SK-N-SH (cell line): ENCODE data around the gene COLEC12. TPM values are rescaled to one million over a fixed set of nuclear protein-coding genes. Genes with fewer than 3 reads are reported as not detected.

Source experiments
- CTCF ChIA-PET: fragments of 300-600, 350-600 bp; formaldehyde crosslinking; extraction: SDS; loops from one replicate; lab custom pipeline; 2021; lab: Yijun Ruan, JAX
- POLR2A ChIA-PET: fragments of 350-600 bp; sonication (Branson Sonifier 250); formaldehyde crosslinking; extraction: SDS; loops from one replicate; lab custom pipeline; 2020; ENCODE audit warnings: antibody characterized with exemption, inconsistent platforms; lab: Yijun Ruan, JAX
- DNase-seq: peaks from one replicate; pipeline ENCODE4 v3.0.0; 2012
- H2AFZ ChIP-seq: fragments of 200-600 bp; sonication (generic); 2 replicates; pipeline ENCODE4 v1.8.1; 2016; ENCODE audit warnings: antibody characterized with exemption, mild to moderate bottlenecking, low read depth
- H3F3A ChIP-seq: fragments of 200-600 bp; sonication (generic); replicated peaks from 2 replicates; pipeline ENCODE3; 2016; ENCODE audit warnings: antibody characterized with exemption, mild to moderate bottlenecking; ENCODE audit not compliant: insufficient read depth
- H3K27ac ChIP-seq, 2 experiments: fragments of 200-500 bp in 1 of 2; fragments of 200-600 bp in 1 of 2; sonication (Bioruptor generic) in 1 of 2; sonication (generic), shearing (Covaris generic) in 1 of 2; 2 replicates each; pipeline versions ENCODE4 v1.5.1 to v1.6.1; 2014 to 2016; ENCODE audit warnings: low read depth in 2 of 2, inconsistent platforms in 1 of 2, low read length in 1 of 2, mild to moderate bottlenecking in 1 of 2, mixed read lengths in 1 of 2
- H3K27me3 ChIP-seq: fragments of 200-600 bp; sonication (generic), shearing (Covaris generic); 2 replicates; pipeline ENCODE4 v1.6.1; 2016; ENCODE audit warnings: mixed run types; ENCODE audit not compliant: insufficient read depth
- H3K36me3 ChIP-seq, 2 experiments: fragments of 200-500 bp in 1 of 2; fragments of 200-600 bp in 1 of 2; sonication (Bioruptor generic) in 1 of 2; sonication (generic) in 1 of 2; replicated peaks in 1 of 2; 2 replicates each; pipeline versions ENCODE3 to v1.5.1; 2014 to 2016; ENCODE audit warnings: low read length in 1 of 2, mild to moderate bottlenecking in 1 of 2; ENCODE audit not compliant: insufficient read depth in 2 of 2, control insufficient read depth in 1 of 2
- H3K4me1 ChIP-seq, 2 experiments: fragments of 200-500 bp in 1 of 2; fragments of 200-600 bp in 1 of 2; sonication (Bioruptor generic) in 1 of 2; sonication (generic), shearing (Covaris generic) in 1 of 2; 2 replicates each; pipeline versions ENCODE4 v1.5.1 to v1.6.1; 2014 to 2016; ENCODE audit warnings: low read depth in 1 of 2, low read length in 1 of 2, mixed run types in 1 of 2; ENCODE audit not compliant: insufficient read depth in 2 of 2, control insufficient read depth in 1 of 2
- H3K4me2 ChIP-seq: fragments of 200-600 bp; sonication (generic), shearing (Covaris generic); 2 replicates; pipeline ENCODE4 v1.6.1; 2017; ENCODE audit warnings: mixed run types
- H3K4me3 ChIP-seq, 2 experiments: fragments of 200-500 bp in 1 of 2; fragments of 200-600 bp in 1 of 2; sonication (Bioruptor generic) in 1 of 2; sonication (generic), shearing (Covaris generic) in 1 of 2; 2 replicates each; pipeline versions ENCODE4 v1.5.1 to v1.8.1; 2014 to 2016; ENCODE audit warnings: low read depth in 2 of 2, inconsistent platforms in 1 of 2, low read length in 1 of 2, mild to moderate bottlenecking in 1 of 2, mixed read lengths in 1 of 2, moderate library complexity in 1 of 2
- H3K79me2 ChIP-seq: fragments of 200-600 bp; sonication (generic); 2 replicates; pipeline ENCODE4 v1.8.1; 2017; ENCODE audit warnings: mild to moderate bottlenecking; ENCODE audit not compliant: insufficient read depth
- H3K9ac ChIP-seq: fragments of 200-600 bp; sonication (generic); 2 replicates; pipeline ENCODE4 v1.6.1; 2017; ENCODE audit warnings: mixed run types
- H3K9me2 ChIP-seq: fragments of 200-600 bp; sonication (generic); 2 replicates; pipeline ENCODE4 v1.6.1; 2017; ENCODE audit warnings: mixed run types
- H3K9me3 ChIP-seq: fragments of 200-600 bp; sonication (generic); 2 replicates; pipeline ENCODE4 v1.6.1; 2017; ENCODE audit warnings: mixed run types, mild to moderate bottlenecking, moderate library complexity
- H4K20me1 ChIP-seq: fragments of 200-600 bp; sonication (generic); 2 replicates; pipeline ENCODE4 v1.6.1; 2017; ENCODE audit warnings: mild to moderate bottlenecking, mixed run types; ENCODE audit not compliant: insufficient read depth
- CHD2 ChIP-seq: fragments of 150-350 bp; IDR thresholded peaks from 2 replicates; pipeline ENCODE4 v1.6.1; 2018; ENCODE audit warnings: low read length; ENCODE audit not compliant: partially characterized antibody
- EP300 ChIP-seq, 2 experiments: IDR thresholded peaks; 2 replicates each; pipeline versions ENCODE4 v1.4.0 to v1.6.1; 2012; ENCODE audit warnings: borderline replicate concordance in 1 of 2, low read depth in 1 of 2, low read length in 1 of 2
- FOXJ3 ChIP-seq: sonication (generic); formaldehyde crosslinking; IDR thresholded peaks from 2 replicates; pipeline ENCODE4 v1.5.1; 2020; ENCODE audit warnings: mild to moderate bottlenecking, missing genetic modification reagents
- FOXM1 ChIP-seq: IDR thresholded peaks from 2 replicates; pipeline ENCODE4 v1.4.0; 2012; ENCODE audit warnings: low read depth, mild to moderate bottlenecking
- GABPA ChIP-seq: IDR thresholded peaks from 2 replicates; pipeline ENCODE4 v1.4.0; 2012; ENCODE audit warnings: low read depth, mild to moderate bottlenecking
- GATA2 ChIP-seq: sonication (generic); formaldehyde crosslinking; IDR thresholded peaks from 2 replicates; pipeline ENCODE4 v1.5.0; 2020; ENCODE audit warnings: mild to moderate bottlenecking, missing genetic modification reagents
- IRF3 ChIP-seq: fragments of 150-350 bp; IDR thresholded peaks from 2 replicates; pipeline ENCODE4 v1.6.1; 2016; ENCODE audit warnings: mild to moderate bottlenecking, low read depth, low read length
- JUND ChIP-seq: IDR thresholded peaks from 2 replicates; pipeline ENCODE4 v1.4.0; 2012
- NFIC ChIP-seq: IDR thresholded peaks from 2 replicates; pipeline ENCODE4 v1.4.0; 2012; ENCODE audit warnings: borderline replicate concordance
- PBX3 ChIP-seq: IDR thresholded peaks from 2 replicates; pipeline ENCODE4; 2012
- RAD21 ChIP-seq: IDR thresholded peaks from 2 replicates; pipeline ENCODE4 v1.6.1; 2012; ENCODE audit warnings: mild to moderate bottlenecking, low read length
- REST ChIP-seq: IDR thresholded peaks from 2 replicates; pipeline ENCODE4 v1.6.1; 2012; ENCODE audit warnings: mild to moderate bottlenecking, low read depth, low read length, moderate library complexity
- RFX5 ChIP-seq: IDR thresholded peaks from 2 replicates; pipeline ENCODE4 v1.6.1; 2012; ENCODE audit warnings: mild to moderate bottlenecking, improper control_type of control experiment, low read length
- RXRA ChIP-seq: IDR thresholded peaks from 2 replicates; pipeline ENCODE4 v1.4.0; 2012; ENCODE audit warnings: low read depth, mild to moderate bottlenecking, borderline replicate concordance
- TAF1 ChIP-seq: IDR thresholded peaks from 2 replicates; pipeline ENCODE4 v1.6.1; 2012; ENCODE audit warnings: low read depth, mild to moderate bottlenecking, low read length, moderate library complexity, borderline replicate concordance
- TCF12 ChIP-seq: IDR thresholded peaks from 2 replicates; pipeline ENCODE4 v1.4.0; 2012
- TEAD4 ChIP-seq: IDR thresholded peaks from 2 replicates; pipeline ENCODE4 v1.4.0; 2012; ENCODE audit warnings: mild to moderate bottlenecking, borderline replicate concordance; ENCODE audit not compliant: insufficient read depth
- USF2 ChIP-seq: fragments of 150-350 bp; IDR thresholded peaks from 2 replicates; pipeline ENCODE4 v1.6.1; 2017; ENCODE audit warnings: antibody characterized with exemption, low read length, low read depth, borderline replicate concordance
- YY1 ChIP-seq: IDR thresholded peaks from 2 replicates; pipeline ENCODE4 v1.4.0; 2012; ENCODE audit warnings: low read depth, mild to moderate bottlenecking
- WGBS: methylation state at CpG from one replicate; pipeline ENCODE4 v1.1.6; 2017; ENCODE audit warnings: low lambda C conversion rate; 5-methylcytosine and 5-hydroxymethylcytosine counted together
- polyA plus RNA-seq, 3 experiments: library from polyadenylated mRNA; depleted of rRNA; stranded (reverse); fragments of >200 nt; gene quantifications; 2 replicates each; pipeline ENCODE4 v1.2.3, GENCODE V29; 2012

Gene COLEC12
- polyA plus RNA-seq, 1 of the 3 experiments (the other 2 are of a cell fraction), result 41.2 TPM

GRCh38 chr18:448116-448790 is 52.2 kb downstream of the COLEC12 start:
- Histone ChIP-seq H3K27me3 (no peaks in the 10 kb centered on the region), H2AFZ (no peak overlapping the region), H3K79me2 (no peaks in the 10 kb centered on the region), H3K36me3 (no peaks in the 10 kb centered on the region), H3K9me3 (no peaks in the 10 kb centered on the region), H3K4me1 (peaks cover 0 to 2% of the 10 kb centered on the region in 2 experiments; a peak in 1 of 4 replicates), H3K27ac (no peak overlapping the region), H3K9me2 (no peaks in the 10 kb centered on the region), H4K20me1 (no peaks in the 10 kb centered on the region), H3K4me3 (no peak overlapping the region), H3K4me2 (no peak overlapping the region), H3F3A (peaks cover 3% of the 10 kb centered on the region), H3K9ac (no peak overlapping the region)
- 77% methylated on average over 5 of the region's 5 CpGs for WGBS
- DNase-seq, result no peak
- TF ChIP-seq NFIC (no peak), GATA2 (no peak), TAF1 (no peak), TCF12 (no peak), GABPA (no peak), FOXM1 (no peak), EP300 (IDR thresholded peaks at IDR 0.05; ENCODE audit: borderline replicate concordance in 1 of 2, low read depth in 1 of 2, low read length in 1 of 2) (no peak), TEAD4 (no peak), REST (no peak), RXRA (no peak), CHD2 (no peak), YY1 (no peak), JUND (no peak), IRF3 (no peak), RAD21 (no peak), PBX3 (no peak), FOXJ3 (no peak), RFX5 (no peak), USF2 (no peak)
- ChIA-PET CTCF (no interaction called here), POLR2A (no interaction called here)
